Ramos (cell line): ENCODE data around the gene PRDX1.

Source experiments
- in situ Hi-C: fragments of 300-500 bp; cut with MboI; formaldehyde crosslinking; loops from one replicate; pipeline ENCODE4 v1.14.3; 2022; ENCODE audit warnings: low sequenced_read_pairs; ENCODE audit not compliant: unreplicated experiment

PRDX1 gene

DNA sequence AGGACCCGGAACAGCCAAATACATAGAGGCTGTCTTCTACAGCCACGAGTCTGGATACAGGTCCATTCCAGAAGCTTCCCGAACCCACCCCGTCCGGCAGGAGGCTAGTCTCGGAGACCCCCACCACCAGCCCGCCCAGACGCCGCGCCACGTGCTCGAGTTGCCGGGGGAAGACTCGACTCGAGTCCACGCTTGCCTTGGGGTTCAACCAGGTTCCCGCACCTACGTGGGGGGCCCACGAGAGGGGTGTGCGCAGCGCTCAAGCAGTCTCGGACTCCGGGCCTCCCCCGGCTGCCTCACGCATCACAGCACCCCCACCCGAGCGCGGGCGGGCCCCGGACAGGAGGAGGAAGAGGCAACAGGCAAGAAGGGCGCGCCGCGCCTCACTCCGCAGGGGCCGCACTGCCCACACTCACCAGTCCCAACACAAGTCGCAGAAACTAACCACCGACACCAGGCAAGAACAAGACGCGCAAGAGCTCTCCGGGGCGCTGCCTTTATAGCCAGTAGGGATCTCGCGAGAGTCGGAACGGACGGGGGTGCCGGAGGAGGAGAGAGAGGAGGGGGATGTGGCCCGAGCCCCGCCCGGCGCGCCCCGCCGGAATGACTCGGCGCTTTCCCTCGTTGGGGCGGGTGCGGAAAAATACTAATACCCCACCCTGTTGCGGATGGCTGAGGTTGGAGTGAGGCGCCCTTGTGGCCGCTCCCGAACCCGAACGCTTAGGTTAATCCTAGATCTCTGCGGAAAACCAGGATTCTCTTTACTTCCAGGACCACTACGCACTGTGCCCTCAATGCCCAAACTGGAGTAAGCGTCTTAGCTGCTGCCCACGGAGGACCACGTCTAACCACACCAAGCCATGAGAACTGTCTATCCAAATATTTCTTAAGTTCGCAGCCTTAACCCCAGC, at the start of gene PRDX1:
Gene PRDX1, minus strand, starts transcription at position 472 of the 911 bp plus-strand sequence. CDS start 2,841 bp downstream, outside the sequence.
- in situ Hi-C loops: loop anchor here (25.0 kb wide), 1 partner anchor 709 kb away; the partner anchor contains the start of genes BTBD19, DYNLT4 and PLK3

DNA sequence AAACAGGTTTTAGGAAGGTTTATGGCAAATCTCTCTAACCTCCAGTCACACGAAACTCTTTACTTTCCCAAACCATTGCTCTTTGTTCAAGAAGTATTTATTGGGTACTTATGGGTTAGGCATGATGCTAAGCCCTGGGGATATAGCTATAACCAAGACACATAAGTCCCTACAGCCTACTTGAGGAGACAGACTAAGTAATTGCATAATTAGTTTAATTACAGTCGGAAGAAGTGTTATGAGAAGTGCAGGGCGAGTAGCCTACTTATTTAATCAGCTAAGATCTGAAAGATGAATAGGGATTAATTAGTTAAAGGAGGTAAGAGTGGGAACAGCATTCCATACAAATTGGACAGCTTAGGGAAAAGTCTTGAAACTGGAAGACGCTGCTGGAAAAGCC, 48.9 kb upstream of the PRDX1 start:
- in situ Hi-C loops: no loop called here

DNA sequence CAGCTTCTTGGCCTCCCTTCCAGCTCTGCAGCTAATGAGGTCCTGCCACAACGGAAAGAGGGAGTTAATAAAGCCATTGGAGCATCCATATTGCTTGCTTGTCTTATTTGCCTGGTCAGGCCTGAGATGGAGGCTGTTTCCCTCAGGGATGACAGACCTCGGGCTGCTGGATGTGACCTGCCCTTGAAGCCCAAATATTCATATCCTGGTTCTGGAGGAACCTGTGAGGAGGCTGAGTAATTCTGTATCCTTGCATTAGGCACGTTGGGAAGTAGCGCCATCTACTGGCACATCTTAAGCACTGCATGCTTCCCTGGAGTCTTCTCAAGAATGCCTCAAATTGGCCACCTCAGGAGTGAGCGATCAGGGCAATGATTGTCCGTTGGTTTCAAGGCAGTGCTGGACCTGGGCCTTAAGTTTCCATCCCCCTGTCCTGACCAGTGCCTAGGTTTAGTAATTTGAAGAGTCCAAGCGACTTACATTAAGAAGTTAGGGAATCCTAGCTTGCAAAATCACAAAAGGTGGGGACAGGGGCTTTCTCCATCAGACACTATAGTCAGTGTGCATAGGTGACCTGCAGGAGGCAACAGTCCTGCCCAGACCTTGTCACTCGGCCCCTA, 48.4 kb upstream of the PRDX1 start:
- in situ Hi-C loops: loop anchor here (5.0 to 10.0 kb wide), 3 partner anchors 63 to 555 kb away; partner anchors contain the start of genes HECTD3 and UROD

DNA sequence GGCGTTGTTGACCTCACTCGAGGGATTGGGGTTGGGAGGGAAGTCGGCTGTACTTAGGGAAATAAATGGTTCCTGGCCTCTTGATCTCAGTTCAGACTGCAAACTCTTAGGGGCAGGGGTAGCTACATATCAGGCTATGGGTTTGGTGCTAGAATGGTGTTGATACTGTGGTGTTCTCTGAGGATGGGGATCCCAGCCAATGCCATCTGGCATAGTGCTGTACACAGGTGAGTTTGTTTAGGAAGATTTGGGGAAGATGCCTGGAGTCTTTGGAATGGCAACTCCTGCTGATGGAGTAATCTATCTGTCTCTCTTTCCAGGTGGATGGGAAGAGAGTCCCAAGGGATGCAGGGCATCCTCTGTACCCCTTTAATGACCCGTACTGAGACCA, 47.9 kb upstream of the PRDX1 start:
- in situ Hi-C loops: loop anchor here (5.0 to 10.0 kb wide), 3 partner anchors 62 to 555 kb away; partner anchors contain the start of genes HECTD3 and UROD

DNA sequence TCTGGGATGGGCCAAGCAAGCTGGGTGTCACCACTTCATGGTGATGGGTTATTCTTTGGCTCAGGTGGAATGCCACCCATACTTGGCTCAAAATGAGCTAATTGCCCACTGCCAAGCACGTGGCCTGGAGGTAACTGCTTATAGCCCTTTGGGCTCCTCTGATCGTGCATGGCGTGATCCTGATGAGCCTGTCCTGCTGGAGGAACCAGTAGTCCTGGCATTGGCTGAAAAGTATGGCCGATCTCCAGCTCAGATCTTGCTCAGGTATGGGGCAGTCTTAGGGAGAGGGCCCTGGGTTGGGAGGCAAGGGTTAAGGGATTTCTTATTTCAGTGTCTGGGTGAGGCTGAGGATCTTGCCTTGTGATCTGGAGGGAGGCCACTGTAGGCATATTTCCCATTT, 46.7 kb upstream of the PRDX1 start:
- in situ Hi-C loops: loop anchor here (5.0 to 10.0 kb wide), 3 partner anchors 61 to 554 kb away; partner anchors contain the start of genes HECTD3 and UROD

DNA sequence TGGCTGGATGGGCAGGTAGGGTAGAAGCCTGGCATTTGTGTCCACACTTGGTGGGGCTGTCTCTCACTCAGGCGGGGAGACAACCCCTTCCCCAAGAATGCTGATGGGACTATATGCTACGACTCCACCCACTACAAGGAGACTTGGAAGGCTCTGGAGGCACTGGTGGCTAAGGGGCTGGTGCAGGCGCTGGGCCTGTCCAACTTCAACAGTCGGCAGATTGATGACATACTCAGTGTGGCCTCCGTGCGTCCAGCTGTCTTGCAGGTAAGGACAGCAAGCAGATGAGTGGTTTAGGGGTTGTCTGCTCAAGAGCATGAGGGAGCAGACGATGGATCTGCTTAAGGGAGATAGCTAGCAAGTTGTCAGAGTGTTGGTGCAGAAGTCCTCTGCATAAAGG, 46.2 kb upstream of the PRDX1 start:
- in situ Hi-C loops: loop anchor here (5.0 to 10.0 kb wide), 3 partner anchors 61 to 553 kb away; partner anchors contain the start of genes HECTD3 and UROD

DNA sequence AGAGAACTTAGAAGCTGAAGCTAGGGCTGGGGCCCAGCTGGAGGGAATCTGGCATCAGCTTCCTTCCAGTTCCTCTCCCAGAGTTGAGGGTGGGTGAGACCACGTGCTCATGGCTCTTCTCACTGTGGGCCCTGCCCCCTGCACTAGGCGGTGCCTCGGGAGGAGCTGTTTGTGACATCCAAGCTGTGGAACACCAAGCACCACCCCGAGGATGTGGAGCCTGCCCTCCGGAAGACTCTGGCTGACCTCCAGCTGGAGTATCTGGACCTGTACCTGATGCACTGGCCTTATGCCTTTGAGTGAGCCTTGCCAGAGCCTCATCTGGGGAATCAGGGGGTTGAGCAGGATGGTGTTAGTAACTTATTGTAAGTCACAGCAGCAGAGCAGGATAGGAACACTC, 45.0 kb upstream of the PRDX1 start:
- in situ Hi-C loops: loop anchor here (5.0 to 10.0 kb wide), 3 partner anchors 59 to 552 kb away; partner anchors contain the start of genes HECTD3 and UROD

DNA sequence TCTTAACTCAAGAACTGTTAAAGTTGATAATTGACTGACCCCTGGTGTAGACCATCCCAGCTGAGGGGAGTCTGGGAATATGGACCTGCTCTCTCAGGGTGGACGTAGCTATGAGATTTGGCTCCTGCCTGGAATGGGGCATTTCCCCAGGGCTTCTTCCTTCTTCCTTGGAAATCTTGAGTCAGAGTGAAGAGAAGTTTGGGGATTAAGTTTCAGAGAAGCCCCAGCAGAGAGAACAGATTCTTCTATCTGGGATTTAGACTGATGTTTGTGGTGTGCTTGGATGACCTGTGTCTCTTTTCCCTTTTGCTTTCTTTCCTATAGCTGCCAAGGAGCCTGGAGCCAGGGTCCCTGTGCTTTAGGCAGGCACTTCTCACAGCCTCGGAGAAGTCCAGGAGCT, 42.2 kb upstream of the PRDX1 start:
- in situ Hi-C loops: loop anchor here (10.0 kb wide), 2 partner anchors 229 to 549 kb away; partner anchors contain the start of genes HECTD3 and UROD

DNA sequence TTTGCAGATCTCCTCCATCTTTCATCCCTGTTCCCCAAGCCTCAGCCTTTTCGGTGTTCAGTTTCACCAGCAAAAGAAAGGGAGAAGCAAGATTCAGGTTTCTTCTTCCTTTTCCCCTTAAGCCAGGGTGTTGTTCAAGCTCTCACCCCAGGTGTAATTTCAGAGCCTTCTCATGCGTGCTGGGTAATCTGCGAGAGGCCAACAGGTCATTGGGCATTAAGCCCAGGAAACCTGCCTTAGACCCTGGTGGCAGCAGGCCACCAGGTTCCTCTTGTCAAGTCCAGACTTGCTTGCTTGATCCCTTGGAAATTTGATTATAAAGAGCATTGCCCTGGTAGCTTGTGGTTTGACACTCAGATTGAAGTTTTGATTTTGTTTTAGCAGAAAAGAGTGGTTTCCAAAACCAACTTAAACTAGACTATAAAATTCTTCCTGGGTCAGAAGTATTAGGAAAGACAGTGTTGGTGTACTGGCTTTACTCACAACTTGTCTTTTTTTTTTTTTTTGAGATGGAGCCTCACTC, 35.8 kb upstream of the PRDX1 start:
- in situ Hi-C loops: no loop called here

DNA sequence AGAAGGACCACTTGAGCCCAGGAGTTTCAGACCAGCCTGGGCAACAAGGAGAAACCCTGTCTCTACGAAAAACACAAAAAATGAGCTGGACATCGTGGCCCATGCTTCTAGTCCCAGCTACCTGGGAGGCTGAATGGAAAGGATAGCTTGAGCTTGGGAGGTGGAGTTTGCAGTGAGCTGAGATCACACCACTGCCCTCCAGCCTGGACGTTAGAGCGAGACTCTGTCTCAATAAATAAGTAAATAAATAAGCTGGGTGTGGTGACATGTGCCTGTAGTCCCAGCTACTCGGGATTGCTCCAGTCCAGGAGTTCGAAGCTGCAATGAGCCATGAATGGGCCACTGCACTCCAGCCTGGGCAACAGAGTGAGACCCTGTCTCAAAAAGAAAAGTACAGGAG, 32.5 kb upstream of the PRDX1 start:
- in situ Hi-C loops: no loop called here

DNA sequence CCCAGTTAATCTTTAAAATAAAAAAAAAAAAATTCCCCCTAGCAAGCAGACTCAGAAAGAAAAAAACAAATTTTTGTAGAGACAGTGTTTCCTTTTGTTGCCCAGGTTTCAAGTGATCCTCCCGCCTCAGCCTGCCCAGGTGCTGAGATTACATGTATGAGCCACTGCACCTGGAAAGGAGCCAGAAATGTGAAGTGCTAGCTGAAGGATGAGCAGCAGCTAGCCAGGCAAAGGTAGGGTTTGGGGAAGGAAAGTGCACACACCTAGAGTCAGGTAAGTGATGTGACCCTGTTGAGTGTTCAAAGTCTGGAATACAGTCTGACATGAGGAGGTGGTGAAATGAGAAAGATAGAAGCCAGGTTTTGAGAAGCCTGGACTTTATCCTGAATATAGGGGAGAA, 30.6 kb upstream of the PRDX1 start:
- in situ Hi-C loops: no loop called here

DNA sequence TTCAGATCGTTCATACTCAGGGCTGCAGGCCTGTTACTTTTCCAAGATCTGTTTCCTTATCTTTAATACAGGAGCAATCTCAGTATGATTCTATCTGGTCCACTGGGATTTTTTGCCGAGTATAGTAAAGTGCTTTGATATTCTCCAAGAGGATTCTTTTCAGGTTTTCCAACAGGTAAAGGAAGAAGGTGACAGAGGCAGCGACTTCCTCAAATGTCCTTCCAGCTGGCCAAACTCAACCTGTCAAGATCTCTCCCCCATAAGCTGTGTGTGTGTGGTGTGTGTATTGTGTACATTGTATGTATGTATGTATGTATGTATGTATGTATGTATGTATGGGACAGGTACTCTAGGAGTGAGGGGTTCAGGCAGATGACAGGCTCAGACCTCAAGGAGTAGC, 30.0 kb upstream of the PRDX1 start:
- in situ Hi-C loops: no loop called here

DNA sequence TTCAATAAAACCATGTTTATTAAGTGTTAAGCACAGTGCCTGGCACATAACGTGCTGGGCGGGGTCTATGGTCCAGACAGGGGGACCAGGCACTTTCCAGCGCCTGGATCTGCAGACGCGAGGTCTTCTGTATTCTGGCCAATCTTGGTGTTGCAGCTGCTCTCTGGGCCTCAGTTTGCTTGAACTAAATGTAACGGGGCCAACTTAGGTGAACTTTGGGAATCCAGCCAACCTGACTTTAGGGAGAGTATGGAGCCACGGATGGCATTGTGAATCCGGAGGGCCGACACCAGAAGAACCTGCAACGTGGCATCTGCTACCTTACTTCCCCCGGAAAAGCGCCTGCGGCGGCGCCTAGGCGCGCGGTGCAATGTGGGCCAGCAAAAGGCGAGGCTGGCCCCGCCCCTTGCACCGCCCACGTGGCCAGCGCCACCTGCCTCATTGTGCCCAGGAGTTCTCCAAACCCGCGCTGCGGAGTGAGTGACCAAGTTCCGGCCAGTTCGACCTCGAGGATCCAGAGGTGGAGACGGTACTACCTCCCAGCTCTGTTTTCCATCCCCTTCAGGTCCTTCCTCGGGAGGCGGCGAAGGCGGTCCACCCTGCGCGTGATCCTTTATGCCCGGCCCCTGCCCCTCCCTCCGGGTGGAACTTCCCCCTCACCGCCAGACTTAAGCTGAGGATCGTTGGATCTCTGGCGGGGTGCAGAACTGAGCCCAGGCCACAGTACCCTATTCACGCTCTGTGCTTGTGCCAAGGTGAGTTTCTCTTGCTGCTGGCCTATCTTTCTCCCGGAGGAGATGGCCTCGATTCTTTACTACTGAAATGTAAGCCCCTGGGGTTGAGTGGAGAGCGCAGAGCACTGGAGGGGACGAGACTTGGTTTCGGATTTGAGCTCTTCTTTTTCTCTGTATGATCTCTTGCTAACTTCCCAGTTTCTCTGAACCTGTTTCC, 29.0 kb upstream of the PRDX1 start, which contains the start of gene AKR1A1:
Gene AKR1A1, plus strand, starts transcription at position 426 of the 951 bp plus-strand sequence. CDS start 10,969 bp downstream, outside the sequence.
- in situ Hi-C loops: no loop called here

DNA sequence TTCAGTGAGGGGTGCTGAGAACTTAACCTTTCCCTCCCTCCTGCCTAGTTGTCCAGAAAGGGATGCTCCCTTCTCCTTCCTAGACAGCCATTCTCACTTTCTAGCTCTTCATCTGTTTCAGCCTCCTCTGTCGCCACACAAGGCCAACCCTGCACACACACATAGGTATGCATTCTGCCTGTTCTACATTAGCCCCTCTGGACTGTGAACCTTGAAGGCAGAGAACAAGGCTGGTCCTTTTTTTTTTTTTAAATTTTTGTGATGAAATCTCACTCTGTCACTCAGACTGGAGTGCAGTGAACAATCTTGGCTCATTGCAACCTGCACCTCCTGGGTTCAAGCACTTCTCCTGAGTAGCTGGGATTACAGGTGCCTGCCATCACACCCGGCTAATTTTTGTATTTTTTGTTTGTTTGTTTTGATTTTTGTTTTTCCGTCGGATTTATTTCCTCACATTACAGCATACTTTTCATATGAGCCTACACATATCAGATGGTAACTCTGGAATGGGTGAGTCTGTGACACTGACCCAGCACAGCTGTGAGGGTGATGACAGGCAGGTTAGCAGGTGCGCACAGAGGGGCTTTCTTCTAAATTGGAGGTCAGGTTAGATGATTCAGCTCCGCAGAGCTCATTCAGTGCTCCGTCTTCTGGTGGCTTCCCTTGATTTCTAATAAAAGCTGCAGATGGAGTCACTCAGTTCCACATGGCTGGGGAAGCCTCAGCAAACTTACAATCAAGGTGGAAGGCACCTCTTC, 24.0 kb upstream of the PRDX1 start:
- in situ Hi-C loops: no loop called here

DNA sequence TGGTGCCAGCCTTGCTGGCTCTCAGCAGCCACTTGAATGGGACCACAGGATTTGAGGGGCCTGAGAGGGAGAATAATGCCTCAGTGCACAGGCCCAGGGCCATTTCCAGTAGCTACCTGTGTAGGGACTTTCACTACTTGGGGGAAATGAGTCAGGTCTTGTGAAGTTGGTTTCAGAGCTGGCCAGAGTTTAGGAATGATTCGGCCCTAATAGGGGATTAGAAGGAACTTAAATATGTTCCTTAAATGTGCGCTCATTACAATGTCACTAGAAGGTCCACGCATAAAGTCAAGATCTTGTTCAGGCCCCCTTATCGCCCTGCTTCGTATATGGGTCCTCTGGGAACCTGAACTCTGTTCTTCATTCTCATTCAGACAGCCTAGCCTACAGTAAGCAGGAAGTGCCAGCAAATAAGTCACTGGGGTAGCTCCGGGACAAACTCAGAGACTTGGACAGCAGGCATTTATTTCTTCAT, 23.4 kb upstream of the PRDX1 start:
- in situ Hi-C loops: no loop called here

DNA sequence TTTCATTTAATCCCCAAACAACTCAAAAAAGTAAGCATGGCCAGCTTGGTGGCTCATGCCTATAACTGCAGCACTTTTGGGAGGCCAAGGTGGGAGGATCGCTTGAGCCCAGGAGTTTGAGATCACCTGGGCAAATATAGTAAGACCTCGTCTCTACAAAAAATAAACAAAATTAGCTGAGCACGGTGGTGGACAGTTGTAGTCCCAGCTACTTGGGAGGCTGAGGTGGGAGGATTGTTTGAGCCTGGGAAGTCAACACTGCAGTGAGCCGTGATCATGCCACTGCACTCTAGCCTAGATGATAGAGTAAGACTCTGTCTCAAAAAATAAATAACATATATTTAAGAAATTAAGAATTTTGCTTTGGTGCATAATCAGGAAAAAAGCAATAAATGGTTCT, 22.8 kb upstream of the PRDX1 start:
- in situ Hi-C loops: no loop called here

DNA sequence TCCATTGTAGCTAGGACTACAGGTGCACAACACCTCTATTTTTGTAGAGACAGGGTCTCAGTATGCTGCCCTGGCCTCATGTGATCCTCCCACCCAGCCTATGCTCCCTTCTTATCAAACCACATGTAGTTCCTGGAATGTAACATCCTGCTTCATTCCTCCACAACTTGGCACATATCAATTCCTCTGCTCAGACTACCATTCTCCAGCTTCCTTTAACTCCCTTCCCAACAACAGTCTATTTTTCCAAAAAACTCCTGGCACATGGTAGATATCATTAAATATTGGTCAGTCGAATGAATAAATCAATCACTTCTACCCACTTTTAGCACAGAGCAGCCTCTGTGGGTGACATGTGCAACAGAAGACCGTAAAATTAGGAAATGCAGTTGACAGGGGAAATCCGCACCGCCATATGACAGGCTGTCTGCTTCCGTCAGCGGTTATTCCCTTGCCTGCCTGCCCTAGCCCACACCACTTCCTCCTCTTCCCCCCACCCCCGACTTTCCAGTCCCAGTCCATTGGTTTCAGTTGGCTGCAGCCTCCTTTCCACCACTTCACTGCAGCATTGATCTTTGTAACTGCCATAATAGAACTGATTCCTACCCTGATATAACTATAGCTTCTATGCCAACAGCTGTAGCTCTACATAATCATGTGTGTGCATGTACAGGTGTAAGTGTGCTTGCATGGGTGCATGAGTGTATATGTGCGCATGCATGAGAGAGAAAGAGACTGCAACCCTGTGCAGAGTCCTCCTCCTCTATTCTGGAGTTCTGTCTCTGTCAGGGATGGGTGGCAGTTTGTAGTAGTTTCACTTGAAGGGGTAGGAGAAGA, 22.1 kb upstream of the PRDX1 start:
- in situ Hi-C loops: no loop called here

DNA sequence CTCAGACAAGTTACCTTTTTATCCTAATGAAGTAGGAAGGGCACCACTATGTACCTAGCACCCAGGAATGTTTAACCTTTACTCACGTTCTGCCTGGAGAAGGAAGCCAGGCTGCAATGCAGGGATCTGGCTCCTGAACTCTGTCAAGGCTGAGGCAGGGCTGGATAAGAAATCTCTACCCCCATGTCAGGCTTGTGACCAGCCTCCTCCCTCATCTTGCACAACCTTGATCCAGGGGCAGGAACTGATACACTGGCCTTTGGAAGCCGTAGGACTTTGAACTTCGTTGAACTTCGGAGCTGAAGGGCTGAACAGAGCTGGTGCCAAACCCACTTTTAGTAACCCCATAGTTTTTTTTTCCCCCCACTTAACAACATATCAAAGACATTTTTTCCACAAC, 20.9 kb upstream of the PRDX1 start:
- in situ Hi-C loops: no loop called here
